Measurements from ENCODE around the gene CCNK.

Gene CCNK

DNA sequence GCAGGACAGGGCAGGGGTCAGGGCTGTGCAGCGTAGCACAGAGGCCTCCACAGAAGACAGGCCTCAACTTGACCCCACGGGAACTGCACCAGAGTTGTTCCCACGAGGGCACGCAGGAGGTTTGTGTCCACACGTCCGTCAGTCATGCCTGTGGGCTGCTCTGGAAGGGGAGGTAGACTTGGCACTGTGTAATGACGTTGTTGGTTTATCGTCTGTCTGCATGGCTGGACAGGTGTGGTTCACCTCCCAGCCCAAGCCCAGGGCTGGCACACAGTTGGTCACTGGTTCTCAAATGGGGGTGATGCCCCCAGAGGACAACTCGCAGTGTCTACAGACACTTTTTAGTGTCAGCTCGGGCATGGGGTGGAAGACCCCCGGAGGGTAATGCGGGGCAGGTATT, 45.8 kb downstream of the CCNK start:
- TF ChIP-seq, protein P1, sequence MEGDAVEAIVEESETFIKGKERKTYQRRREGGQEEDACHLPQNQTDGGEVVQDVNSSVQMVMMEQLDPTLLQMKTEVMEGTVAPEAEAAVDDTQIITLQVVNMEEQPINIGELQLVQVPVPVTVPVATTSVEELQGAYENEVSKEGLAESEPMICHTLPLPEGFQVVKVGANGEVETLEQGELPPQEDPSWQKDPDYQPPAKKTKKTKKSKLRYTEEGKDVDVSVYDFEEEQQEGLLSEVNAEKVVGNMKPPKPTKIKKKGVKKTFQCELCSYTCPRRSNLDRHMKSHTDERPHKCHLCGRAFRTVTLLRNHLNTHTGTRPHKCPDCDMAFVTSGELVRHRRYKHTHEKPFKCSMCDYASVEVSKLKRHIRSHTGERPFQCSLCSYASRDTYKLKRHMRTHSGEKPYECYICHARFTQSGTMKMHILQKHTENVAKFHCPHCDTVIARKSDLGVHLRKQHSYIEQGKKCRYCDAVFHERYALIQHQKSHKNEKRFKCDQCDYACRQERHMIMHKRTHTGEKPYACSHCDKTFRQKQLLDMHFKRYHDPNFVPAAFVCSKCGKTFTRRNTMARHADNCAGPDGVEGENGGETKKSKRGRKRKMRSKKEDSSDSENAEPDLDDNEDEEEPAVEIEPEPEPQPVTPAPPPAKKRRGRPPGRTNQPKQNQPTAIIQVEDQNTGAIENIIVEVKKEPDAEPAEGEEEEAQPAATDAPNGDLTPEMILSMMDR (IDR thresholded peaks at IDR 0.05; ENCODE audit: insufficient read depth, low read depth, low read length, missing control alignments) = no peak
- no peak overlapping the region for H3K4me3 ChIP-seq (ENCODE audit: low read length)

DNA sequence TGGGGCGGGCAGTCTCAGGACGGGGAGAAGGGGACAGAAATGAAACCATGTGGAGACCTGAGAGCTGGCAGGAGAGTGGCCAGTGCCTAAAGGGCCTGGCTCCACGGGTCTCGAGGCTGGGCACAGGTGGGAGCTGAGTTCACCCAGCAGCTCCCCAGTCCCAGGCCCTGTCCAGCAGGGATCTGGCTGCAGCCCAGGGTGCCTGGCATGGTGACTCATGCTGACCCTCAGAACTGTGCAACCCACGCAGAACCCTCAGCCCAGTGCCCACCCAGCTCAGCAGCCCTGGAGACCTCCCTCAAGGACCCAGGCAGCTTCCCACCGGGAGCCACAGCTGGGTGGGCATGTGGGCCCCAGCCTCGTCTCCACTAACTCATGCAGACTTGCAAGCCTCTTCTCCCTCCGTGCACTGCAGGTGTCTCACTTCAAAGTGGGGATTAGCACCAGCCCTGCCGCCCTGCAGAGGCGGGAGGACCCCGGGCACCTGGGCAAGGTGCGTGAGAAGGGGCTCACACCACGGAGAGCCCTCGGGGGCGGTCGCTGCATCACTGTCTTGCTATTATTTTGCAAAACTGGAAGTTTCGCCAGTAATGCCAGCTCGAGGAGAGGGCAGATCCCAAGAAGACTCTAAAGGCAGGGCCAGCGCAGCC, 46.3 kb downstream of the CCNK start:
- H3K4me3 ChIP-seq (ENCODE audit: low read length) = no peak overlapping the region
- DNase-seq (ENCODE audit: low read depth) = no peak
- TF ChIP-seq, protein P1 (IDR thresholded peaks at IDR 0.05; ENCODE audit: insufficient read depth, low read depth, low read length, missing control alignments) = no peak

More for the DNA sequence above, 45.8 kb downstream of the CCNK start:
- no peak for DNase-seq (ENCODE audit: low read depth)

- TF ChIP-seq, protein P1 (IDR thresholded peaks at IDR 0.05; ENCODE audit: insufficient read depth, low read depth, low read length, missing control alignments) = peak; percentile 11
- no peak overlapping the region for H3K4me3 ChIP-seq (ENCODE audit: low read length)
- no peak for DNase-seq (ENCODE audit: low read depth)
Observed at GRCh38 chr14:99529899-99530298, 48.7 kb downstream of the CCNK start.

DNA sequence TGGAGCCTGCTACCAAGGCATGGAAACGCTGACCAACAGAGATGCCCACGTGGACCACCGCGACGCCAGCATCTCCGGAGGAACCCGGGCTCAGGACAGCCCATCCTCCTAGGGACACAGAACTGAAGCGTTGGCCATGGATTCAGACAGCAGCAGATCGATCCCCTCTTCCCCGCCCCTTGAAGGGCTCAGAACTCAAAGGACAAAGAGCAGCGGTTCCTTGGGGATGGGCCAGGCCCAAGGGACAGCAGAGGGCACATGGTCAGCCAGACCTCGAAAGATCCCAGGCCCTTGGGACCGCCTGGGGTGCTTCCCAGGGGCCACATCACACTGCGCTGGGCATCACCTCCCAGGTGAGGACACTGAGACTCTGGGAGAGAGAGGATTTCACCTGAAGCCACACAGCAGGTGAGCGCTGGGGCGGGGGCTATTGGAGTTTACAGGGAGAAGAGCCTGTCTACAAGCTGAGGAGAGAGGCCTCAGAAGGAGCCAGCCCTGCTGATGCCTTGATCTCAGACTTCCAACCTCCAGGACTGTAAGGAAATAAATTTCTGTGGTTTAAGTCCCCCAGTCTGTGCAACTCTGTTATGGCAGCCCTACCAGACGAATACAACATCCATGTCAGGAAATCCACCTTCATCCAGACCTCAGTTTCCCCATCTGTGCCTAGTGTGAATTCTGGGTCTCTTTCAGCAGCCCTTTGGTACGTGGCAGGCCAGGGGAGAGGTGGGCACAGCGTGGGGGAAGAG, 49.4 kb downstream of the CCNK start:
- no peak overlapping the region for H3K4me3 ChIP-seq (ENCODE audit: low read length)
- no peak for DNase-seq (ENCODE audit: low read depth)
- TF ChIP-seq, protein P1 (IDR thresholded peaks at IDR 0.05; ENCODE audit: insufficient read depth, low read depth, low read length, missing control alignments) = no peak

DNA sequence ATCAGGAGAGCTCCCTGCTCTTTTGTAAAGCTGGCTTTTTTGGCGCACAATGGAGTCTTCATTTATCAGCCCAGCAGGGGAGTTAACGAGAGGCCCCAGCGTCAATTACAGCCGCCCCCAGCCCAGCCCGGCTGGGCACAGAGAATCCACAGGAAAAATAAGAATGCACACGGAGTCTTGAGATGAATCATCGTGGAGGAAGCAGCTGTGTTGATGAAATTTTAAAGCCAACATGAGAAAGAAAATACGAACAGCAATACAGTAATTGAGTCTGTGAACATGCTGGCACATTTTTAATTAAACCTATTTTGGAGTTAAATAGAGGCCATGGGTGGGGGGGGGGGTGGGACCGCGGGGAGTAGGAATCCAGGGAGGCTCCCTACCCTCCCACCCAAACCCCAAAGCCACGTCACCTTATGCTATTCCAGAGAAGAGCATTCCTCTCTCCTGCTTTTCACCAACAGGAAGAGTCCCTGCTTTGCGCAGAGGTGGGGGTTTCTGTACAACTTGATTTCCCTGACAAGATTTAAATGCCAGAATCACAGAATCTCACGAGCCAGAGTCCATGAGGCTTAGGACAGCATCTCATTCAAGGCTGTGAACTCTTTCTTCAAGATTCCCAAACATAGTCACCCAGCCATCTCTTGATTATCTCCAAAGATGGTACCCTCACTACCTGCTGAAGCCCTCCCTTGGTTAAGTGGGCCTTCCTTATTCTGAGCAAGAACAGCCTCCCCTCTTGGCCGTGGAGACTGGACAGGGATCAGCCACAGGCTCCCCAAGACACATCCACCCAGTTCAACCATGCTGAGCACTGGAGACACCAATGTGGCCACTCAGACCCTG, 50.3 kb downstream of the CCNK start:
- no peak for DNase-seq (ENCODE audit: low read depth)
- TF ChIP-seq, protein P1 (IDR thresholded peaks at IDR 0.05; ENCODE audit: insufficient read depth, low read depth, low read length, missing control alignments) = no peak
- H3K4me3 ChIP-seq (ENCODE audit: low read length) = no peak overlapping the region

DNA sequence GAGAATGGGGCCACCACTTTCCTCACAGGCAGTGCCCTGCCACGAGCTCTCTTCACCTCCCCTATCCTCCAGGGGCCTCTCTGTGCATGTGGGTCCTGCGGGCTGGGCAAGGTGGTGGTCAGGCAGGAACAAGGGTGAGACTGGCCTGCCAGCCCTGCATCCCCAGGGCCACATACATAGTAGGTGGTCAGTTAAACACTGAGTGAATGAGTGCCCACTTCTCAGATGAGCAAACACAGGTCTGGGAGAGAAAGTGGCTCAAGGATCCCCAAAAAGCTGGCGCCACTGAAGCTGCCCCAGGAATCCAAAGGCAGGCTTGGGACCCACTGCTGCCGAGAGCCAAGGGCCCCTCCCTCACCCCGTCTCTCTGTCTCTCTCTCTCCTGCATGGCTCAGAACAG, 51.1 kb downstream of the CCNK start:
- TF ChIP-seq, protein P1 (IDR thresholded peaks at IDR 0.05; ENCODE audit: insufficient read depth, low read depth, low read length, missing control alignments) = no peak
- no peak overlapping the region for H3K4me3 ChIP-seq (ENCODE audit: low read length)
- DNase-seq (ENCODE audit: low read depth) = no peak

Data from epithelial cell of esophagus (primary cell).